ENCODE data around the gene ARMH4. TPM values are rescaled to one million over a fixed set of nuclear protein-coding genes. Genes with fewer than 3 reads are reported as not detected.

ARMH4 gene
- total RNA-seq, 1 experiment from 2014 or later = 0.07 TPM

DNA sequence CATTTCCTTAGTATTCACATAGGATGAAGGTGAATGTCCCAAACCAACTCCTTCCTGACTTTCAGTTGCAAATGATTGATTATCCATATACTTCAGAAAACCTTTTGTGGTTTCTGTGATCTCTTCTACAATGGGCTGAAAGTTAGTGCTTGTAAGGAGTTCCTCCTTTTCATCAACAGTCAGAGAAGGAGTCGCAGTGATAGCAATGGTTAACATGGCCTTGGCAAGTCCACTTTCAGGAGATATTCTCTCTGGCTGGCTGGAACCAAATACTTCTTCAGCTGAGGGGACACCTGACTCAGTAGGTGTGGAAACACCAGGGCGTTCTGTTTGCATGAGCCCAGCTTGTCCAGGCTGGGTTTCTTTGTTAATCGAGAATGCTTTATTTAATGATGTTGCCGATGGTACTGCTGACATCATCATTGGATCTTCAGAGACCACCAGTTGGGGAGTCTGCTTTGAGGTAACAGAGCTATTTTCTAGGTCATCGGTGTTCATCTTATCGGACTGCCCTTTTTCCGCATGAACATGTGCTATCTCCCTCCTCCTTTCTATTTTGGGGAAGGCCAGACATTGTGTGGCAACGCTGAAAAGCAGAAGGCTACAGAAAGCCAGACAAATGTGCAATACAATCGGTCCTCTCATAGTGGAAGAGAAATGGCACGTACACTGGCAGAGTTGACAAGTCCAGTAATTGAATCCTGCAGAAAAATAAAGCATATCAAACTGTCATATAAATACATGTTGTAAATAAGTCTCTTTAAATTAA, 13.1 kb downstream of the ARMH4 start:
- ChIA-PET POLR2A (no interaction called here), CTCF (no interaction called here)
- Mint-ChIP-seq H3K27ac (ENCODE audit: unreplicated experiment) (no peak overlapping the region), H3K4me1 (ENCODE audit: low read depth, unreplicated experiment) (no peaks in the 10 kb centered on the region), H3K9me3 (ENCODE audit: unreplicated experiment) (no peaks in the 10 kb centered on the region), H3K4me3 (ENCODE audit: unreplicated experiment) (no peak overlapping the region), H3K27me3 (ENCODE audit: insufficient read depth, unreplicated experiment) (peaks cover 9% of the 10 kb centered on the region), H3K36me3 (ENCODE audit: insufficient read depth, unreplicated experiment) (no peaks in the 10 kb centered on the region)
- intact Hi-C loops (cut with micrococcal nuclease; ENCODE audit: unreplicated experiment) = no loop called here
- H3K27me3 ChIP-seq (replicated peaks; ENCODE audit: control insufficient read depth, insufficient read depth, low read length) = no peaks in the 10 kb centered on the region
- H3K9me3 ChIP-seq = no peaks in the 10 kb centered on the region
- TF ChIP-seq, protein P1, sequence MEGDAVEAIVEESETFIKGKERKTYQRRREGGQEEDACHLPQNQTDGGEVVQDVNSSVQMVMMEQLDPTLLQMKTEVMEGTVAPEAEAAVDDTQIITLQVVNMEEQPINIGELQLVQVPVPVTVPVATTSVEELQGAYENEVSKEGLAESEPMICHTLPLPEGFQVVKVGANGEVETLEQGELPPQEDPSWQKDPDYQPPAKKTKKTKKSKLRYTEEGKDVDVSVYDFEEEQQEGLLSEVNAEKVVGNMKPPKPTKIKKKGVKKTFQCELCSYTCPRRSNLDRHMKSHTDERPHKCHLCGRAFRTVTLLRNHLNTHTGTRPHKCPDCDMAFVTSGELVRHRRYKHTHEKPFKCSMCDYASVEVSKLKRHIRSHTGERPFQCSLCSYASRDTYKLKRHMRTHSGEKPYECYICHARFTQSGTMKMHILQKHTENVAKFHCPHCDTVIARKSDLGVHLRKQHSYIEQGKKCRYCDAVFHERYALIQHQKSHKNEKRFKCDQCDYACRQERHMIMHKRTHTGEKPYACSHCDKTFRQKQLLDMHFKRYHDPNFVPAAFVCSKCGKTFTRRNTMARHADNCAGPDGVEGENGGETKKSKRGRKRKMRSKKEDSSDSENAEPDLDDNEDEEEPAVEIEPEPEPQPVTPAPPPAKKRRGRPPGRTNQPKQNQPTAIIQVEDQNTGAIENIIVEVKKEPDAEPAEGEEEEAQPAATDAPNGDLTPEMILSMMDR (IDR thresholded peaks at IDR 0.05; ENCODE audit: insufficient read depth in 1 of 2, low read depth in 1 of 2, low read length in 1 of 2, severe bottlenecking in 1 of 2, unreplicated experiment in 1 of 2) = no peak
- no peaks in the 10 kb centered on the region for H3K36me3 ChIP-seq (ENCODE audit: control insufficient read depth, insufficient read depth, low read length)
- no TSS peak for BruUV-seq (replicated peaks)
- H3K4me3 ChIP-seq (ENCODE audit: low read depth, low read length) = no peak overlapping the region
- DNase-seq = no peak
- H3K4me1 ChIP-seq = no peaks in the 10 kb centered on the region

DNA sequence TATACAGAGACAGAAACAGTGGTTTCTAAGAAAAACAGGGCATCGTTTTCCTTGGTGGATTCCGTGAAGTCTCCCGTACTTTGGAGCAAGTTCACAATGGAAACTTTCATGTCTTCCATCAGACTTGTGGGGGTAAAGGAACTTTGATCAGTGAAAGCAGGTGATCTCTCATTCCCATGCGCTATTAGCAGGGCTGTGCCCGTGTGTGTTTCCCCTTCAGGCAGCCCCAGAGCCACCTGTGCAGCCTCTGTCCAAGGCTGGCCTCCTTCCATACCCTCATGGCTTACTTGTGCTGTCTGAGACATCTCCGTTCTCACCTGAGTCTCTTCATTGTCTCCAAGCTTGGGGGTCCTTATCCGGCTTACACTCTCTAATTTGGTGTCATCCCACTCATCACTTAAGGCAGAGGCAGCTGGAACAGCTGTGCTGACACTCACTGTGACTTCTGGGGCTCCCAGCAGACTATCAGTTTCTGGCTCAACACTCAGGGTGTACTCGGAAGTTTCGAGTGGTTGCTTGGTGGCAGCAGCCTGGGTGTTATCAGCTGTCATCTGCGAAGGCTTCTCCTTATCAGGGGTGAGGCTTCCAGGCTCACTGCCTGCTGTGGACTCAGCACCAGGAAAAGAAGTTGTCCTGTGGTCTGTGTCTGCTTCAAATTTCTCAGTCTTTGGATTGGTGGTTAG, 13.8 kb downstream of the ARMH4 start:
- Mint-ChIP-seq H3K4me1 (ENCODE audit: low read depth, unreplicated experiment) (no peaks in the 10 kb centered on the region), H3K9me3 (ENCODE audit: unreplicated experiment) (no peaks in the 10 kb centered on the region), H3K36me3 (ENCODE audit: insufficient read depth, unreplicated experiment) (no peaks in the 10 kb centered on the region), H3K27me3 (ENCODE audit: insufficient read depth, unreplicated experiment) (peaks cover 12% of the 10 kb centered on the region), H3K4me3 (ENCODE audit: unreplicated experiment) (no peak overlapping the region), H3K27ac (ENCODE audit: unreplicated experiment) (no peak overlapping the region)
- H3K4me3 ChIP-seq (ENCODE audit: low read depth, low read length) = no peak overlapping the region
- ChIA-PET POLR2A (no interaction called here), CTCF (no interaction called here)
- no peaks in the 10 kb centered on the region for H3K4me1 ChIP-seq
- no peaks in the 10 kb centered on the region for H3K36me3 ChIP-seq (ENCODE audit: control insufficient read depth, insufficient read depth, low read length)
- H3K27me3 ChIP-seq (replicated peaks; ENCODE audit: control insufficient read depth, insufficient read depth, low read length) = no peaks in the 10 kb centered on the region
- intact Hi-C loops (cut with micrococcal nuclease; ENCODE audit: unreplicated experiment) = no loop called here
- no peak for DNase-seq
- BruUV-seq (replicated peaks) = no TSS peak
- TF ChIP-seq, protein P1 (IDR thresholded peaks at IDR 0.05; ENCODE audit: insufficient read depth in 1 of 2, low read depth in 1 of 2, low read length in 1 of 2, severe bottlenecking in 1 of 2, unreplicated experiment in 1 of 2) = no peak
- H3K9me3 ChIP-seq = no peaks in the 10 kb centered on the region

DNA sequence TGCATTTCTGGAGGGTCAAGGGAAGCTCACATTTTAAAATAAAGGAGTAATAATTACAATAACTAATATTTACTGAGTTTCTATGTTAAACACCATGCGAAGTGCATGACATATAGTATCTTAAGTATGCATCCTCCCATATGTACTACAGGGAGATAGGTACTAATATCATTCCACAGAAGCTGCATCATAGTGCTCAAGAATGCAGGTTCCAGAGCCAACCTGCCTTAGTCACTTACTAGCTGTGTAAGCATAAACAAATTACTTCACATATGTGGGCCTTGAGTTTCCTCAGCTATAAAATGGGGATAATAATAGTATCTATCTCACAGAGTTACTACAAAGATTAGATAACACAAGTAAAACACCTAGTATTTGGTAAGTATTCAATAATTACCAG, 18.3 kb downstream of the ARMH4 start:
- Histone ChIP-seq H3K36me3 (ENCODE audit: control insufficient read depth, insufficient read depth, low read length) (no peaks in the 10 kb centered on the region), H3K9me3 (no peaks in the 10 kb centered on the region), H3K27me3 (replicated peaks; ENCODE audit: control insufficient read depth, insufficient read depth, low read length) (no peaks in the 10 kb centered on the region), H3K4me3 (ENCODE audit: low read depth, low read length) (no peak overlapping the region), H3K4me1 (no peaks in the 10 kb centered on the region)
- DNase-seq = no peak
- Mint-ChIP-seq H3K9me3 (ENCODE audit: unreplicated experiment) (no peaks in the 10 kb centered on the region), H3K27me3 (ENCODE audit: insufficient read depth, unreplicated experiment) (peaks cover 16% of the 10 kb centered on the region), H3K27ac (ENCODE audit: unreplicated experiment) (no peak overlapping the region), H3K4me3 (ENCODE audit: unreplicated experiment) (no peak overlapping the region), H3K36me3 (ENCODE audit: insufficient read depth, unreplicated experiment) (no peaks in the 10 kb centered on the region), H3K4me1 (ENCODE audit: low read depth, unreplicated experiment) (no peaks in the 10 kb centered on the region)
- ChIA-PET CTCF (interaction anchor here (0.6 kb wide), 1 partner anchor 183 kb away, joined by 7 read pairs; no protein-coding TSS in a partner anchor), POLR2A (no interaction called here)
- intact Hi-C loops (cut with micrococcal nuclease; ENCODE audit: unreplicated experiment) = no loop called here
- BruUV-seq (replicated peaks) = no TSS peak
- TF ChIP-seq, protein P1 (IDR thresholded peaks at IDR 0.05; ENCODE audit: insufficient read depth in 1 of 2, low read depth in 1 of 2, low read length in 1 of 2, severe bottlenecking in 1 of 2, unreplicated experiment in 1 of 2) = no peak

Measured in Caco-2 (cell line).